HG03139 (cell line): Measurements from ENCODE around the gene ATP6V1F.

Experiments
- ATAC-seq: cut with Tn5 transposase; IDR thresholded peaks from one replicate; pipeline ENCODE4 v1.9.1; 2021; ENCODE audit not compliant: unreplicated experiment

The ATP6V1F gene

DNA sequence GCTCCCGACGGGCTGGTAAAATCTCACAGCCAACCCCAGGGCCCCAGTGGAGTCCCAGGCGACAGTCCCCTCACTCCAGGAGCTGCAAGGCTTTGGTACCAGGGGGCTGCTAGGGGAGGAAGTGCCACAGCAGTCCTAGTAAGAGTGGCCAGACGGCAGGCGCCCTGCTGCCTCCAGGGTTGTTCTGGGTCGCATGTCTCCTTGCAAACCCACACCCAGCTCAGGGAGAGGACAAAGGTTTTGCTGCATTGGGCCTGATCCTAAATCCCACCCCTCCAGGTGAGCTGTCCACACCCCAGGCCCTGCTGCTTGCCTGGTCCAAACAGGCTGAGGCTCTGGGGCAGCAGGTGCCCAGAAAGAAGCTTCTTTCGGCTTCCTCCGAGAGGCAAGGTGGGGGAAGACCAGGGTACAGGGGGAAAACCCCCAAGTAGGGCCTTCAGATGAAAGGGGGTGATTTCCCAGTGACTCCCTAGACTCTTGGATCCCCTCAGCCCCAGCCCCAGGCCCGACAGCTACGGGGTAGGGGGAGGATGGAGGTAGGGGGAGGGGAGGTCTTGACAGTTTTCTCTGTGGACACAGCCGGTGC, 52.0 kb downstream of the ATP6V1F start:
- ATAC-seq: no peak

DNA sequence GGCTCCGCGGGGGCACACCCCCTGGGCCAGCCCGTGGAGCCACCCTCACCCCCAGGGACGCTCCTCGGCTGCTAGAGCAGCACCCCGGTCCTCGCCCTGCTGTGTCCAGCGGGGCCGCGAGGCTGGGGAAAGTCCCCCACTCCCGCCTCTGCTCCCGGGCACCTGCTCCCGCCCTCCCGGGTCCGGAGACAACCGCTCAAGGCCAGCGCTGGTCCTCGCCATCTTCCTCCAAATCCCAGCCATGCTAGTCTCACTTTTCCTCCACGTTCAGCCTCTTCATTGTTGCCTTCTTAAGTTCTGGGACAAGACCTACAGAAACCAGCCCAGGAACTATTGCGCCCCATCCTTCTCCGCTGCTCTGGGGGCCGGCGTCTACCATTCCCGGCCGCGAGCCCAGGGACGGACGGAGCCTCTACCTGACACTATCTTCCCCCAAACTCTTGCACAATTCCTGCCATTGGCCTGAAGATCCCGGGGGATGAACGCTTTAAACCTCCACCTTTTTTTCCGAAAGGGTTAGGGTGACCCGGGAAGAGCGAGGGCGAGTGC, 52.7 kb downstream of the ATP6V1F start:
- ATAC-seq: no peak
